ENCODE results near the gene ZPR1.

The ZPR1 gene

DNA sequence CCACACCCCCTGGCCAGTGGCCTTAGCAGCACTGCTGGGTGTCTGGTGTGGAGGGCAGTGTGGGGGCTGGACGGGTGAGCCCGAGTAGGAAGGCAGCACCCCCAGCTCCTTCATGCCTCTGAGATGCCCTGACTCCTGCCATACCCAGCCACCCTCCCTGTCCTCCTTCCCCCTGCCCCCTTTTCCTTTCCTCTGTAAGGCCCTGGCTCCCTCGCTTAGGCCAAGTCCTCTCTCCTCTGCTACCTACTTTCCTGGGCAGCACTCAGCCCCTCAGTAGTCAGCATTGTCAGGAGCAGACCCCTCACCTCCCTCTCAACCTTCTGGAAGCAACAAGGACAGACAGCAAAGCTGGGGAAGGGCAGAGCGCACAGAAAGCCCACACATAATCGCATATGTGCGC is 63.0 kb downstream of the ZPR1 start:
- TF ChIP-seq, protein P1, sequence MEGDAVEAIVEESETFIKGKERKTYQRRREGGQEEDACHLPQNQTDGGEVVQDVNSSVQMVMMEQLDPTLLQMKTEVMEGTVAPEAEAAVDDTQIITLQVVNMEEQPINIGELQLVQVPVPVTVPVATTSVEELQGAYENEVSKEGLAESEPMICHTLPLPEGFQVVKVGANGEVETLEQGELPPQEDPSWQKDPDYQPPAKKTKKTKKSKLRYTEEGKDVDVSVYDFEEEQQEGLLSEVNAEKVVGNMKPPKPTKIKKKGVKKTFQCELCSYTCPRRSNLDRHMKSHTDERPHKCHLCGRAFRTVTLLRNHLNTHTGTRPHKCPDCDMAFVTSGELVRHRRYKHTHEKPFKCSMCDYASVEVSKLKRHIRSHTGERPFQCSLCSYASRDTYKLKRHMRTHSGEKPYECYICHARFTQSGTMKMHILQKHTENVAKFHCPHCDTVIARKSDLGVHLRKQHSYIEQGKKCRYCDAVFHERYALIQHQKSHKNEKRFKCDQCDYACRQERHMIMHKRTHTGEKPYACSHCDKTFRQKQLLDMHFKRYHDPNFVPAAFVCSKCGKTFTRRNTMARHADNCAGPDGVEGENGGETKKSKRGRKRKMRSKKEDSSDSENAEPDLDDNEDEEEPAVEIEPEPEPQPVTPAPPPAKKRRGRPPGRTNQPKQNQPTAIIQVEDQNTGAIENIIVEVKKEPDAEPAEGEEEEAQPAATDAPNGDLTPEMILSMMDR (IDR thresholded peaks at IDR 0.05), result no peak

All from LNCAP (cell line).